A549 treated with Hydrocortisone at 1 μM for 4 hours (cell line): Measurements from ENCODE around the gene ACTMAP. TPM values are rescaled to one million over a fixed set of nuclear protein-coding genes. Genes with fewer than 3 reads are reported as not detected.

Experiments used
- total RNA-seq: library from RNA; stranded (reverse); fragments of 200-300 nt; extraction: Qiagen RNA extraction; gene quantifications from 5 replicates; pipeline ENCODE4 v1.2.3, GENCODE V29; 2022

The ACTMAP gene
- 17.5 to 19.9 TPM (median 18.5 TPM) in 5 replicates for total RNA-seq

GRCh38 chr19:40750058-40750873, at the start of gene ACTMAP:
Gene ACTMAP (minus strand): TSS chr19:40750477. CDS start chr19:40749803, 674 bp downstream.

GRCh38 chr19:40798683-40799557, 48.6 kb upstream of the ACTMAP start, which contains the start of gene EGLN2:
Gene EGLN2 (plus strand): TSS chr19:40799191. CDS start chr19:40800573, 1,382 bp downstream.

GRCh38 chr19:40777937-40778705, 27.8 kb upstream of the ACTMAP start, which contains the start of gene RAB4B:
Gene RAB4B (plus strand): TSS chr19:40778247. CDS start chr19:40778376, 129 bp downstream.

GRCh38 chr19:40774916-40775631, 24.8 kb upstream of the ACTMAP start, which contains the start of gene MIA:
Gene MIA (plus strand): TSS chr19:40775521. CDS start chr19:40775543, 22 bp downstream.

GRCh38 chr19:40750874-40751537, 729 bp upstream of the ACTMAP start, which contains the start of gene SNRPA:
Gene SNRPA (plus strand): TSS chr19:40751203. CDS start chr19:40751409, 206 bp downstream.

GRCh38 chr19:40716482-40717324, 33.6 kb downstream of the ACTMAP start, which contains the start of the genes COQ8B and ITPKC:
Gene COQ8B (minus strand): TSS chr19:40716886. CDS start chr19:40714632, 2,254 bp downstream.
Gene ITPKC (plus strand): TSS chr19:40717112. CDS start chr19:40717136, 24 bp downstream.

Other genes starting within 250 kb of the ACTMAP start
- 101 to 139 TPM (median 131 TPM) in 5 replicates for gene SHKBP1, start 173.6 kb downstream of the ACTMAP start, total RNA-seq
- 39.9 to 57.0 TPM (median 49.9 TPM) in 5 replicates for gene LTBP4, start 149.1 kb downstream of the ACTMAP start, total RNA-seq
- 61.3 to 81.3 TPM (median 72.9 TPM) in 5 replicates for gene NUMBL, start 59.8 kb downstream of the ACTMAP start, total RNA-seq
- gene COQ8B, start 33.6 kb downstream of the ACTMAP start, total RNA-seq: 87.5 to 108 TPM (median 93.3 TPM) in 5 replicates
- gene ITPKC, start 33.4 kb downstream of the ACTMAP start, total RNA-seq: 32.7 to 43.3 TPM (median 38.0 TPM) in 5 replicates
- gene SNRPA, start 726 bp upstream of the ACTMAP start, total RNA-seq: 145 to 182 TPM (median 154 TPM) in 5 replicates
- not detected in 5 replicates for gene MIA, start 25.0 kb upstream of the ACTMAP start, total RNA-seq
- 14.0 to 20.1 TPM (median 17.1 TPM) in 5 replicates for gene RAB4B, start 27.8 kb upstream of the ACTMAP start, total RNA-seq
- 85.4 to 95.3 TPM (median 93.9 TPM) in 5 replicates for gene EGLN2, start 48.7 kb upstream of the ACTMAP start, total RNA-seq
- 0.08 TPM in 1 of 5 replicates, not detected in the others for gene CYP2A6, start 100.0 kb upstream of the ACTMAP start, total RNA-seq
- not detected in 5 replicates for gene CYP2A7, start 131.8 kb upstream of the ACTMAP start, total RNA-seq
- 0.03 TPM in 1 of 5 replicates, not detected in the others for gene CYP2B6, start 240.8 kb upstream of the ACTMAP start, total RNA-seq